ENCODE data around the gene RAPGEF4.

- no peak for TF ChIP-seq POLR2AphosphoS5 (IDR thresholded peaks at IDR 0.05)
- no peak for TF ChIP-seq CTCF (IDR thresholded peaks at IDR 0.05)
- no peak for TF ChIP-seq POLR2A (IDR thresholded peaks at IDR 0.05)
- no peak for TF ChIP-seq EP300 (IDR thresholded peaks at IDR 0.05)
These were observed 18.0 kb downstream of the RAPGEF4 start for GRCh38 chr2:172753610-172754009.
